ENCODE measurements around the gene AGK.

DNA sequence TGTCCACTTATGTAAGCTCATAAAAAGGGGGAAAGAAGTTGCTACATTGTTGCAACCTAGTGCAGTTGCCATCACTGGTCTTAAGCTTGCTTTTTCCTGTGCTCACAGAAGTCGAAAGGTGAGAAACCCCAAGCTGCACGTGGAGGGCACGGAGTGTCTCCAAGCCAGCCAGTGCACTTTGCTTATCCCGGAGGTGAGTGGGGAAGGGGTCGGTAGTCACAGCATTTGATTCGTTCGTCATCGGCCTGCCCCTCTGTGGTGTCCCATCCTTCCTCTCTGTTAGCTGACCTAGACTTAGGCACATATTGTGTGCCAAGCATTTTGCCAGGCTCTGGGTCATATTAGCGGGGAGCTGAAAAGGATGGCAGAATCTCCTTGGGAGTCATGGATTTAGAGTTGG is 100.2 kb downstream of the AGK start:
- TF ChIP-seq, protein P1, sequence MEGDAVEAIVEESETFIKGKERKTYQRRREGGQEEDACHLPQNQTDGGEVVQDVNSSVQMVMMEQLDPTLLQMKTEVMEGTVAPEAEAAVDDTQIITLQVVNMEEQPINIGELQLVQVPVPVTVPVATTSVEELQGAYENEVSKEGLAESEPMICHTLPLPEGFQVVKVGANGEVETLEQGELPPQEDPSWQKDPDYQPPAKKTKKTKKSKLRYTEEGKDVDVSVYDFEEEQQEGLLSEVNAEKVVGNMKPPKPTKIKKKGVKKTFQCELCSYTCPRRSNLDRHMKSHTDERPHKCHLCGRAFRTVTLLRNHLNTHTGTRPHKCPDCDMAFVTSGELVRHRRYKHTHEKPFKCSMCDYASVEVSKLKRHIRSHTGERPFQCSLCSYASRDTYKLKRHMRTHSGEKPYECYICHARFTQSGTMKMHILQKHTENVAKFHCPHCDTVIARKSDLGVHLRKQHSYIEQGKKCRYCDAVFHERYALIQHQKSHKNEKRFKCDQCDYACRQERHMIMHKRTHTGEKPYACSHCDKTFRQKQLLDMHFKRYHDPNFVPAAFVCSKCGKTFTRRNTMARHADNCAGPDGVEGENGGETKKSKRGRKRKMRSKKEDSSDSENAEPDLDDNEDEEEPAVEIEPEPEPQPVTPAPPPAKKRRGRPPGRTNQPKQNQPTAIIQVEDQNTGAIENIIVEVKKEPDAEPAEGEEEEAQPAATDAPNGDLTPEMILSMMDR (IDR thresholded peaks at IDR 0.05) = no peak
- TF ChIP-seq EP300 (IDR thresholded peaks at IDR 0.05) (no peak), POLR2A (IDR thresholded peaks at IDR 0.05) (no peak), POLR2AphosphoS5 (IDR thresholded peaks at IDR 0.05) (no peak)
